Amygdala (tissue), 56 donors: ENCODE measurements around the gene ARPC4.
"Not testable (repeated sequence)": the region's sequence is repeated elsewhere in the genome, so short reads cannot be mapped to it uniquely, and the experiment has no call there.

Experiments used
- DNase-seq, 56 donors: peaks; one replicate each; lab custom pipeline; 2025; lab: John Stamatoyannopoulos, UW

The ARPC4 gene

GRCh38 chr3:9769426-9770275 is 23.2 kb upstream of the ARPC4 start, which contains the start of gene CAMK1:
Gene CAMK1, minus strand, starts transcription at chr3:9769947. Its CDS starts 2,198 bp downstream, at chr3:9767749.
- peak in 46 of 56 donors; percentile 31 to 83 (median 62) for DNase-seq

- DNase-seq, result peak in 46 of 56 donors; percentile 21 to 89 (median 56)
These were observed 22.5 kb upstream of the ARPC4 start for GRCh38 chr3:9770276-9770812.

- DNase-seq, result not testable (repeated sequence)
These were observed 21.9 kb upstream of the ARPC4 start for GRCh38 chr3:9771007-9771406.

GRCh38 chr3:9776896-9777693 is 15.8 kb upstream of the ARPC4 start:
- peak in 5 of 56 donors; percentile 13 to 38 (median 30) for DNase-seq

- DNase-seq, result peak in 6 of 56 donors; percentile 18 to 46 (median 30)
These were observed 15.2 kb upstream of the ARPC4 start for GRCh38 chr3:9777694-9778021.

GRCh38 chr3:9778143-9779074 is 14.5 kb upstream of the ARPC4 start:
- DNase-seq, result peak in 15 of 56 donors; percentile 16 to 70 (median 32)

GRCh38 chr3:9779075-9779593 is 13.7 kb upstream of the ARPC4 start:
- no peak for DNase-seq

- DNase-seq, result peak in 3 of 56 donors; percentile 21 to 63 (median 36)
These were observed 13.0 kb upstream of the ARPC4 start for GRCh38 chr3:9779721-9780457.

- no peak for DNase-seq
These were observed 12.4 kb upstream of the ARPC4 start for GRCh38 chr3:9780458-9780812.

- no peak for DNase-seq
These were observed 12.0 kb upstream of the ARPC4 start for GRCh38 chr3:9780910-9781309.

GRCh38 chr3:9781551-9781950 is 11.3 kb upstream of the ARPC4 start:
- no peak for DNase-seq

GRCh38 chr3:9781978-9782603 is 10.8 kb upstream of the ARPC4 start:
- DNase-seq, result no peak

- no peak for DNase-seq
These were observed 10.1 kb upstream of the ARPC4 start for GRCh38 chr3:9782770-9783169.

- DNase-seq, result peak in 17 of 56 donors; percentile 21 to 71 (median 44)
These were observed 8.9 kb upstream of the ARPC4 start for GRCh38 chr3:9783954-9784353.

- DNase-seq, result no peak
These were observed 7.9 kb upstream of the ARPC4 start for GRCh38 chr3:9784965-9785364.

- DNase-seq, result no peak
These were observed 7.3 kb upstream of the ARPC4 start for GRCh38 chr3:9785602-9786001.

GRCh38 chr3:9786209-9786739 is 6.6 kb upstream of the ARPC4 start:
- DNase-seq, result no peak
